ENCODE results near the gene ANKDD1B. TPM values are rescaled to one million over a fixed set of nuclear protein-coding genes. Genes with fewer than 3 reads are reported as not detected.
A peak's percentile ranks its signal among the peaks of the same experiment; 100 is the strongest.

The ANKDD1B gene
- total RNA-seq, 4 donors from 2014 or later: 0.19 to 0.95 TPM; not detected in 2

- no peaks in the 10 kb centered on the region for H3K9me3 ChIP-seq
- intact Hi-C loops (cut with DNase I): no loop called here
- H3K4me1 ChIP-seq: peaks cover 6 to 16% (median 9%) of the 10 kb centered on the region in 3 donors
- H3K36me3 ChIP-seq: peaks cover 0 to 29% (median 0%) of the 10 kb centered on the region in 3 donors
- DNase-seq: no peak
- no peaks in the 10 kb centered on the region for H3K27me3 ChIP-seq
- WGBS, 2 donors: 86 to 93% methylated on average over 2 of the region's 2 CpGs
- no peak for TF ChIP-seq POLR2A (IDR thresholded peaks at IDR 0.05)
- TF ChIP-seq CTCF (IDR thresholded peaks at IDR 0.05): no peak
- H3K27ac ChIP-seq: no peak overlapping the region
- H3K4me3 ChIP-seq: no peak overlapping the region
These were observed 100.8 kb downstream of the ANKDD1B start for GRCh38 chr5:75712091-75712490.

- H3K27ac ChIP-seq: peak overlapping the region; percentile 83 to 92 (median 88)
- peak overlapping the region; percentile 70 to 83 (median 74) for H3K4me3 ChIP-seq
- H3K36me3 ChIP-seq: peaks cover 0 to 15% (median 0%) of the 10 kb centered on the region in 3 donors
- 0 to 1% methylated on average over 7 of the region's 7 CpGs for WGBS, 2 donors
- peaks cover 6 to 20% (median 9%) of the 10 kb centered on the region in 3 donors for H3K4me1 ChIP-seq
- intact Hi-C loops (cut with DNase I): no loop called here
- no peaks in the 10 kb centered on the region for H3K9me3 ChIP-seq
- TF ChIP-seq CTCF (IDR thresholded peaks at IDR 0.05) (no peak), POLR2A (IDR thresholded peaks at IDR 0.05) (no peak)
- no peaks in the 10 kb centered on the region for H3K27me3 ChIP-seq
- no peak for DNase-seq
These were observed 105.4 kb downstream of the ANKDD1B start for GRCh38 chr5:75716715-75717081.

GRCh38 chr5:75717082-75717922 is 106.0 kb downstream of the ANKDD1B start, which contains the start of gene POC5:
POC5 (minus strand) TSS chr5:75717437; CDS start chr5:75712937, 4,500 bp downstream.
- no peaks in the 10 kb centered on the region for H3K9me3 ChIP-seq
- intact Hi-C loops (cut with DNase I): no loop called here
- WGBS, 2 donors: 17 to 21% methylated on average over 20 to 26 of the region's 51 CpGs

GRCh38 chr5:75720882-75721281 is 109.6 kb downstream of the ANKDD1B start:
- DNase-seq: no peak
- H3K27me3 ChIP-seq: no peaks in the 10 kb centered on the region
- no peak overlapping the region for H3K4me3 ChIP-seq
- 52 to 66% methylated on average over 5 of the region's 5 CpGs for WGBS, 2 donors
- H3K36me3 ChIP-seq: no peaks in the 10 kb centered on the region
- intact Hi-C loops (cut with DNase I): no loop called here
- no peaks in the 10 kb centered on the region for H3K9me3 ChIP-seq
- H3K27ac ChIP-seq: no peak overlapping the region
- H3K4me1 ChIP-seq: peaks cover 6 to 14% (median 7%) of the 10 kb centered on the region in 3 donors
- TF ChIP-seq POLR2A (IDR thresholded peaks at IDR 0.05) (no peak), CTCF (IDR thresholded peaks at IDR 0.05) (no peak)

More at GRCh38 chr5:75717082-75717922, 106.0 kb downstream of the ANKDD1B start, which contains the start of gene POC5:
- H3K4me3 ChIP-seq: peak within 1 kb of the TSS; percentile 70 to 83 (median 74)
- peaks cover 0 to 9% (median 0%) of the 10 kb centered on the region in 3 donors for H3K36me3 ChIP-seq
- H3K27me3 ChIP-seq: no peaks in the 10 kb centered on the region
- TF ChIP-seq POLR2A (IDR thresholded peaks at IDR 0.05): peak in 2 of 4 donors; percentile 52 to 70
- TF ChIP-seq CTCF (IDR thresholded peaks at IDR 0.05): peak in 1 of 6 experiments; percentile 9
- peak; percentile 85 for DNase-seq
- H3K27ac ChIP-seq: peak within 1 kb of the TSS; percentile 83 to 92 (median 88)
- peaks cover 6 to 20% (median 9%) of the 10 kb centered on the region in 3 donors for H3K4me1 ChIP-seq

Small RNA genes lying within 50 kb of the gene (small RNA-seq; reads per million reads assigned to genes)
- gene RNU6-680P: 0 reads per million in 4 donors

Other genes with a start within 250 kb of the ANKDD1B start
- 10 to 100 TPM; 19.8 to 29.9 (median 24.4) TPM for gene CERT1, start 99.8 kb upstream of the ANKDD1B start, total RNA-seq
- 10 to 100 TPM in 3 of 4 donors, 1 to 10 TPM in 1; 8.6 to 27.5 (median 14.1) TPM for gene POLK, start 99.6 kb upstream of the ANKDD1B start, total RNA-seq
- gene POC5, start 106.0 kb downstream of the ANKDD1B start, total RNA-seq: 10 to 100 TPM in 2 of 4 donors, 1 to 10 TPM in 2; 1.9 to 16.9 (median 9.3) TPM